Amniotic epithelial cell (primary cell): ENCODE data around the gene APBA2.

Experiments
- DNase-seq: peaks from one replicate; pipeline ENCODE4 v3.0.0-alpha.2; 2010; ENCODE audit warnings: low read depth

APBA2 gene

DNA sequence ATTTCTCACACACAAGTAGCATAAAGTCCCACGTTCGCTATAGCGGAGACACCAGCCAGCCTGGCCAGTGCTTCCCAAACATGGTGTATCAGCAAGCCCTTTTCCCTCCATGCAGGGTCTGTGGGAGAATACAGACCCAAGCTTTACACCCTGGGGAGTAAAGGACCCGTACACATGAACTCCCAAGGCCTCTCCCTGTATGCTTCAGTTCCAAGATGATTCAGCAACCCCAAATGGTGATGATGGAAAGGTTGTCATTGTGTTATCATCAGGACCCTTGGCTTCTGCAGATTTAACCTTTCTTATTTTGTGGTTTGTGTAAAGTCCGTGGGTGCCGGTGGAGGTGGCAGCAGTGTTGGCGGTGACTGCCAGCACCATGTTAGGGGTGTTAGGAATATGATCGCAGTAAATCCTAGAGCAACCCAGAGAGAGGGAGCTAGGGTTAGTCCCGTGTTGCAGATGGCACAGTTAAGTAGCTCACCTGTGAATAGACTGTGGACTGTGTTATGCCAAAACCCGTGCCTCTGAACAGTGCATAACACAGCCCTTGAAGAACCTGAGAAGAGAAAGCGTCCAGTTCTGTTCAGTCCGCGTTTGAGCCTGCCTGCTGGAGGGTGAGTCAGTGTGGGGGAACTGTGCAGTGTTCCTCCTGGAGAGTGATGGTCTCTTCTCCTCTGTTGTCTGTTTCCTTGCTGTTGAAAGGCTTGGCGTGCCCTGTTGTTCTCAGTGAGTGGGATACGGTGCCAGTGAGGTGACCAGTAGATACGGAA is 174.3 kb downstream of the APBA2 start:
- DNase-seq, result no peak

- no peak for DNase-seq
Observed at GRCh38 chr15:29061746-29062145, 176.0 kb downstream of the APBA2 start.

GRCh38 chr15:29062179-29062591 is 176.4 kb downstream of the APBA2 start:
- DNase-seq, result no peak

DNA sequence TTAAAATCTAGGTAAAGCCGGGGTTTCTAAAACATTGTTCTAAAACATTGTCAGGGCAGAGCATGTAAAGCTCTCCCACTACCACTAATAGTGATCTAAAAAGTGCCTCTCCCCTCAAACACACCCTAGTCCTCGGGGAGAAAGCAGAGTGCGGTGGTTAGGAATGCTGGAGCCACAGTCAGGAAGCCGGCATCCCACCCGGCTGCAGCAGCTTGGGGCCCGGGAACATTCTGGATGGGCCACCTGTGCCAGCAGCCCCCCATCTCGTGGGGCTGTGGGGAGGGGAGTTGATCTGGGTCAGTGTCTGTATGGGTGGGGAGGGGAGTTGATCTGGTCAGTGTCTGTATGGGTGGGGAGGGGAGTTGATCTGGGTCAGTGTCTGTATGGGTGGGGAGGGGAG is 176.9 kb downstream of the APBA2 start:
- no peak for DNase-seq

DNA sequence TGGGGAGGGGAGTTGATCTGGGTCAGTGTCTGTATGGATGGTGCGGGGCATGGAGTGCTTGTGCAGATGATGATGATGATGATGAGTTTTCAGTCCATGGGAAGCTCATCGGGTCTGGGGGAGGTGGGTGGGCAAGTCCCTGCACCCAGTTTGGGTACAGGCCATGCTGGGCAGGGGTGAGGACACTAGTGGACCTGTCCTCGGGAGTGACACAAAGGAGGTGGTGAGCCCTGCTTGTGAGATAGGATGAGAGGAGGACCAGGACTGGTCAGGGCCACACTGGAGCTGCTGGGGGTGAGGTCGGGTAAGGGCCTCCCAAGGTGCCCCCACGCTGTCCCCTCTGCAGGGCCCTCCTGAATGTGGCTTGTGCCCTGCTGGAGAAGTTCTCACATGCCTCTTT is 177.9 kb downstream of the APBA2 start:
- no peak for DNase-seq

DNA sequence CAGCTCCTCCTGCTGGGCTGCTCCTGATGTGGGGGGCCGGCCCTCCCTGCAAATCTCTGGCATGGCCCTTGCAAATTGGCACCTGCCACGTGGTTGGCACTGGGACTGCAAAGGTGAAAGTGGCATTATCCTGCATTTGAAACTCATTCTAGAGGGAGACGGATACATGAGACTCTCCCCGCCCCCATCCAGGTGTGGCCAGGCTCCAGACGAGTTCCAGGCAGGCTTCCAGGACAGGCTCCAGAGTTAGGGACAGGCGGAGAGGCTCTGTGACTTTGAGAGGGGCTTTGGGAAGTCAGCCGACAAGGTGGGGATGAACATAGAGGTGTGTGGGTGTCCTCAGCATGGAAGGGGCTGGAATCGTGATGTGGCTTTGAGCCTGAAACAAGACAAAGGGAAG is 178.5 kb downstream of the APBA2 start:
- DNase-seq, result no peak

GRCh38 chr15:29064731-29065130 is 179.0 kb downstream of the APBA2 start:
- no peak for DNase-seq

GRCh38 chr15:29065571-29065970 is 179.8 kb downstream of the APBA2 start:
- DNase-seq, result no peak

- DNase-seq, result no peak
Observed at GRCh38 chr15:29066310-29066709, 180.5 kb downstream of the APBA2 start.

DNA sequence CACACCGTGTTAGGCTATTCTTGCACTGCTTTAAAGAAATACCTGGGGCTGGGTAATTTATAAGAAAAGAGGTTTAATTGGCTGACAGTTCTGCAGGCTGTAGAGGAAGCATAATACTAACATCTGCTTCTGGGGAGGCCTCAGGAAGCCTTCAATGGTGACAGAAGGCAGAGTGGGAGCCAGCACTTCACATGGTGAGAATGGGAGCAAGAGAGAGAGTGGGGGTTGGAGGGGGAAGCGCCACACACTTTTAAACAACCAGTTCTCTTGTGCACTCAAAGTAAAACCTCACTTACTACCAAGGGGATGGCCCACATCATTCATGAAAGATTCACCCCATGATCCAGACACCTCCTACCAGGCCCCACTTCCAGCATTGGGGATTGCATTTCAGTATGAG is 181.1 kb downstream of the APBA2 start:
- DNase-seq, result no peak

GRCh38 chr15:29067949-29068348 is 182.2 kb downstream of the APBA2 start:
- DNase-seq, result no peak

- no peak for DNase-seq
Observed at GRCh38 chr15:29070471-29071231, 184.9 kb downstream of the APBA2 start.

- DNase-seq, result no peak
Observed at GRCh38 chr15:29071232-29071881, 185.6 kb downstream of the APBA2 start.

DNA sequence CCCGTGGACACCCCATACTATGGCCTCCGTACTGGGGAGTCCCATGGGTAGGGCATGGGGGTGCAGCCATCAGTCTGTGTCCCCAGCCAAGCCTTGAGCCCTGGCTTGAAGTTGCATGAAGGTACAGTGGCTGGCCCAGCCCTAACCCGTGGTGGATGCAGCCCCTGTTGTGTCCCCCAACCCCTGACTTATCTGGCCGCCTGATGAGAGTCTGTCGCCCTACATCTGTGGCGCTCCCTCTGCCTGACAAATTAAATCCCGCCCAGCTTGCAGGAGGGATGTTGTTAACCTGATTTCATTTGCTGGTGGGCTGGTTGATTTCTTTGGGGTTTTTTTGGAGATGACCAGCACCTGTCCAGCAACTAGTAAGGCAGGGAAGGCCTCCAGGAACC is 186.1 kb downstream of the APBA2 start:
- DNase-seq, result no peak

DNA sequence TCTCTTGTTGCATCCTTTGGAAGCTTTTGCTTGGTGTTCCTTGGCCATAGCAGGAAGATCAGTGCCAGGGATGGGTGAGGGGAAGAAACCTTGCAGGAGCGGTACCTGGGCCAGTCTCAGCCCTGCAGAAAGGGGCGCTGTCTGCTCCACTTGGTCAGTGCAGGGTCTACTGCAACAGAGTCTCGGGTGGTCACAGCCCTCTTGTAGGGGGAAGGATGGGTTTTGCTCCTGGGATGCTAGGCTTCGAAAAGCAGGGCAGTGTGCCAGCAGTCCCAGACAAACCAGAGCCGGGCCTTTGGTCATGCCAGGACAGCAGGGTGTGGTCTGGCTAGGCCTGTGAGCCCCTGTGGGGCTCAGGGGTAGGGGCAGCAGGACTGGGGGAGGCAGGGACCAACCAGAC is 186.7 kb downstream of the APBA2 start:
- no peak for DNase-seq

DNA sequence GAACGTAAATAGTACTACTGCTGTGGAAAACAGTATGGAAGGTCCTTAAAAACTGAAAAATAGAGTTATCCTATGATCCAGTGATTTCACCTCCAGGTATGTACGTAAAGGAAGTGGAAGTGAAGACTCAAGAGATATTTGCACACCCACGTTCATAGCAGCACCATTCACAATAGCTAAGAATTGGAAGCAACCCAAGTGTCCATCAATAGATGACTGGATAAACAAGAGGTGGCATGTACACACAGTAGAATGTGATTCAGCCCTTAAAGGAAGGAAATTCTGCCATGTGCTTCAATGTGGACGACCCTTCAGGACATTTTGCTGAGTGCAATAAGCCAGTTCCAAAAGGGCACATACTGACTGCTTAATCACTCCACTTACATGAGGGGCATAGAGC is 188.3 kb downstream of the APBA2 start:
- DNase-seq, result no peak

GRCh38 chr15:29078541-29078940 is 192.8 kb downstream of the APBA2 start:
- no peak for DNase-seq

- DNase-seq, result no peak
Observed at GRCh38 chr15:29079479-29079878, 193.7 kb downstream of the APBA2 start.

- DNase-seq, result no peak
Observed at GRCh38 chr15:29081781-29082180, 196.0 kb downstream of the APBA2 start.

- no peak for DNase-seq
Observed at GRCh38 chr15:29083161-29083560, 197.4 kb downstream of the APBA2 start.

DNA sequence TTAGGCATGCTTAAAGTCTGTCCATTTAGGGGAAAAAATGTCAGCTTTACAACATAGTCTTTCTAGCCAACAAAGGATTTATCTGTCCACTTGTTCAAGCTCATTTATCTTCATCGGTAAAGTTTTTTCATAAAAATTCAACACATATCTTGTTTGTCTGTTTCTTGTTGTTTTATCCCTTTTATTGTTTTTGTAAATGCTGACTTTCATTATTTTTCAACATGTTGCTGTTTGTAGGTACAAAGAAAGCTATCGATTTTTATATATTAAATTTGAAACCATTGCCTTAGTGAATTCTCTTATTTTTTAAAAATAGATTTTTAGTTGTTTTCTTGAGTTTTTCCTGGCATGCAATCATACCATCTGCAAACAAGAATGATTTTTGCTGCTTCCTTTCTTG is 198.1 kb downstream of the APBA2 start:
- DNase-seq, result no peak

DNA sequence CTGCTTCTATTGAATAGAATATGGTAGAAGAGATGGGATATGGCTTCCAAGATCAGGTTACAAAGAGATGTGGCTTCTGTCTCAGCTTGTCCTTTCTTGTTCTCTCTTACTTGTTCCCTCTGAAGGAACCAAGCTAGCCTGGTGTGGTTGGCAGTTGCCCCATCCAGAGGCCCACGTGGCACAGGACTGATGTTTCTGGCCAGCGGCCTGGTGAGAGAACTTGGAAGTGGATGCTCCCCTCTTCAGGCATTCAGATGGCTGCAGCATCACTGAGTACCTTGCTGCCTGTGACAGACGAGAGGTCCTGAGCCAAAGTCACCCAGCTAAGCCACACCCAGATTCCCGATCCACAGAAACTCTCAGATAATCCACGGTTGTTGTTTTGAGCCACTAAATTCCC is 200.2 kb downstream of the APBA2 start:
- no peak for DNase-seq

DNA sequence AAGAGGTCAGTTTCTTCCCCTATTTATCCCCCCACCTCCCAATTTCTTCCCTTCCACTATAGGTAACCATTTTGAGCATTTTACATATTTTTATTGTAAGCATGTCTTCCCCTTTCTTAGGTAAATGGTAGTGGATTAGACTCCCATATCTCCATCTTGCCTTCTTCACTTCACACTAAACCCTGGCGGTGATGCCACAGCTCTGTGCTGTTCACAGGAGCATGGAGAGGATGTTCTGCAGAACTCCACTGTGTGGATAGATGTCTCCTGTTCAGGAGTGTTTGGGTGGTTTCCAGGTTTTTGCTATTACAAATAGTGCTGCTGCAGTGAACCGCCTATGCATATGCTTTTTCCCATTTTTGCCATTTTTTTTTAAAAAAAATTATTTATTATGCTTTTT is 201.1 kb downstream of the APBA2 start:
- no peak for DNase-seq
